Measurements from ENCODE around the gene ARHGEF11. TPM values are rescaled to one million over a fixed set of nuclear protein-coding genes. Genes with fewer than 3 reads are reported as not detected.

Gene ARHGEF11
- total RNA-seq, 1 donor from 2014 or later = 18.5 TPM

DNA sequence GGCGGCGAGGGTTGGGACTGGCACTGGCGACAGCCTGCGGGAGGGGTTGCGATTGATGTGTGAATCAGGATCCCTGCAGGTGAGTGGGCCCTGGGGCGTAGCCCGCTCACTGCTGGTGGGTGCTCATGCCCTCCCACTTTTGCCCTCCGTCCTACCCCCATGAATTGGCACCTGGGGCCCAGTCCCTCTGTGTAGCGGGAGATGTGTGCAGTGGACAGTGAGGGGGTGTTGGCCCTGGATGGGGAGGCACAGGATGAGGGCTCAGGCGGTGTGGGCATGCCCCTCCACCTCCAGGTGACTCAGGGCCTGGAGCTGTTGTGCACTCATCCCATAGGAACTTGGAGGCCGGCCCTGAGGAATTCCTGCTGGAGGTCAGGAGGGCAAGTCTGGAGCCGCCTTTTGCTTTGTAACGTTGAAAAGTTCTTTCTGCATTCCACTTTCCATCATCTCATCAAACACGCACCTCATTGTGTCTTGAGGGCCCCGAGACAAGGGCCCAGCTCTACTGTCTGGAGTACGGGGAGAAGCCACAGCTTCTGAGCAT, 149.0 kb downstream of the ARHGEF11 start:
- DNase-seq (ENCODE audit: low spot score) = peak; percentile 79

DNA sequence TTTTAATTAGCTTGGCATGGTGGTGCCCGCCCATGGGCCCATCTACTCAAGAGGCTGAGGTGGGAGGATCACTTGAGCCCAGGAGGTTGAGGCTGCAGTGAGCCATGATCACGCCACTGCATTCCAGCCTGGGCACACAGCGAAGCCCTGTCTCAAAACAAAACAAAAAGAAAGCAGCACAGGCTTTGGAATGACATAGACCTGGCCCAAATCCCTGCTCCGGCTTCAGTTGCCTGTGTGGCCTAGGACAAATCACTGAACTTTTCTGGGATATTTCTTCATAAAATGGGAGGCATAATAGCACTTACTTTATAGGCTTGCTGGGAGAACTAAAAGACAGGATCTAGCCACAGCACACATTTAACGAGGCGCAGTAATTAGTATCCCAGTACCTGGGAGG, 149.6 kb downstream of the ARHGEF11 start:
- DNase-seq (ENCODE audit: low spot score) = no peak

DNA sequence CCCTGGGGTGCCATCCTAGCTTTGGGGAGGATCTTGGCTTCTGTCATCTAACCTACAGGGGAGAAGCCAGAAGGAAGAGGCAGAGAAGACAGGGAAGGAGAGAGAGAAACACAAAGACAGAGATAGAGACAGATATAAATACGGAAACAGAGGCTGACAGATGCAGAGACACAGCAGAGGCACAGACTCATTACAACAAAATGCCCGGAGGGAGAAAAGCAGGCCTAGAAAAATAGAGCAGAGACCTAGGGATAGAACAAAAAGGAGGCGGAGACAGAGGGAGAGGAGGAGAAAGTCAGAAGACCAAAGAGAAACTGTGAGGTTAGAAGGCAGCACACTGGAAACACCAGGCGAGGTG, 150.1 kb downstream of the ARHGEF11 start:
- peak; percentile 52 for DNase-seq (ENCODE audit: low spot score)

DNA sequence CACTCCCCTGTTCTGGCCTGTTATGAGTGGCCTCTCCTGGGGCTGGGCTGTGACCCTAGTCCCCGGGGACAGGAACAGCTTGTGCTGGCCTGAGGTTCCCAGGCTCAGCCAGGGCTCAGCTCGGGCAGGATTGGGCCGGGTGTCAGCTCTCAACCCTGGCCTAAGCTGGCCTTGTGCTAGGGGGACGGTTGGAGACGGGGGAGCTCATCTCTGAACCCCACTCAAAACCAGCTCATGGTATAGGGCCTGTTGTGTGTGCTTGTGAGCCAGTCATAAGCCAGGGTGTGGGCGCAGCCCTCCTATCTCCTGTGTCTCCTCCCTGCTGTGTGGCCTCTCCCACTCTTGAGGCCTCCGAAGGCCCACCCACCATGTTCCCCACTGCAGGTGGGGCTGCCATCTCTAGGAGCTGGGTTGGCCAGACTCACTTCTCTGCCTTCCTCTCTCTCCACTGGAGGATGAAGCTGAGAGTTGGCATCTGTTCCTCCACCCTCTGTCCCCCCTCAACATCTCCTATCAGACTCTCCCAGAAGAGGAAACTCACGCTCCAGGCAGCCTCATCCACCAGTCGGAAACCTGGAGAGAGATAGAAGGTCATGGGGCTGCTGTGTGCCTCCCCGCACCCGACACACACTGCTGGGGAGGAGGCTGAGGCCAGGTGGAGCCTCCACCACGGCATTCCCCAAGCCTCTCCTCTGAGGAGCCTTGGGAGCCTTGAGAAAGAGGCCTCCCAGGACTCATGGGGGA, 150.7 kb downstream of the ARHGEF11 start:
- peak; percentile 84 for DNase-seq (ENCODE audit: low spot score)

DNA sequence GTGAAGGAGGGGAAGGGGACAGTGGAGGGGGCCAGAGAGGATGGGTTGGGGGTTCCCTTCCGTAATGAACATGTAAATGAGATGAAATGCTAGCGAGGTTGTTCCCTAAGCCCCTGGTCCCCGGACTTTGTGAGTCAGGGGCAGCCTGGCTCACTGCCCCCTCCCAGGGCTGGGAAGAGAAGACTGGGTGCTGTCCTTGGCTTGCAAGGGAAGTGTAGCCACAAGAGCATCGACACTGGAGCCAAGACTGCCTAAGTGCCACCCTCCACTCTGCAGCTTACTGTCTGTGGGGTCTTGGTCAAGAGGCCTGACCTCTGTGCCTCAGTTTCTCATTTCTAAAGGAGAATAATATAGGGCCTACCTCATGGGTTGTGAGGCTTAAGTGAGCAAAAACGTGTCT, 151.5 kb downstream of the ARHGEF11 start:
- DNase-seq (ENCODE audit: low spot score) = no peak

DNA sequence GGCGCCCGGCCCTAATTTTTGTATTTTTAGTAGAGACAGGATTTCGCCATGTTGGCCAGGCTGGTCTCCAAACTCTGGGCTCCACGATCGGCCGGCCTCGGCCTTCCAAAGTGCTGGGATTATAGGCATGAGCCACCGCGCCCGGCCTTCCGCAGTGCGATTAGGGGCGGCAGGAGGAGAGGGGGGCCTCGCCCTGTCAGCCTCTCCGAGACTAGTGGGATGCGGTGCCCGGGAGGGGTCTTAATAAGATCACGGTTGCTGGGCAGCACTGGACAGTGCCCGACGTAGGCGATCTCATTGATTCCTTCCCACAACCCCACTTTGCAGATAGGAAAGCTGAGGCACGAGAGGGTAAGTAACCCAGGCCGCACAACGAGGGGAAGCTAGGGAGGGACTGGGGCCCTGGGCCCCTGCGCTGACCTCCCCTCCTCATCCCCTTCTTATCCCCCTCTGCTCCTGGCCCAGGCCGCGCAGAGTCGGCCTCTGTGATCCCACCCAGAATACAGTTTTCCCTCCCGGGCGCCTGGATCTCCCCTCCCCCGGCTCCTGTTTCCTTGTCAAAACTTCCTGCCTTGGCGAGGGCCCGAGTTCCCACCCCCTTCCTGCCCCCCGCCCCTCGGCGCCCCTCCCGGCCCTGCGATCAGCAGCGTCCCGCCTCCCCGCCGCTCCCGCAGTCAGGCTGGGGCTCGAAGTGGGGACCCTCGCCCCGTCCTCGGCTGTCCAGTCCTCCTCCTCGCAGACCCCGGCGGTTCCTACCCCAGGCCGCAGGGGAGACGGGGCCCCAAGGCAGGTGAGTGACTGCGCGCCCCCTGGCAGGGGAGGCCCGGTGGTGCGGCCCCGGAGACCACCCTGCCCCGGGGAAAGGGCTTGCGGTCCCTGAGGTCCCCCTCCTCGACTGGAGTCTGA, 152.2 kb downstream of the ARHGEF11 start, which contains the start of gene PEAR1:
TSS of gene PEAR1 (plus strand) at position 671 of the 906 bp plus-strand sequence. CDS start 10,209 bp downstream, outside the sequence.
- DNase-seq (ENCODE audit: low spot score) = peak; percentile 82

DNA sequence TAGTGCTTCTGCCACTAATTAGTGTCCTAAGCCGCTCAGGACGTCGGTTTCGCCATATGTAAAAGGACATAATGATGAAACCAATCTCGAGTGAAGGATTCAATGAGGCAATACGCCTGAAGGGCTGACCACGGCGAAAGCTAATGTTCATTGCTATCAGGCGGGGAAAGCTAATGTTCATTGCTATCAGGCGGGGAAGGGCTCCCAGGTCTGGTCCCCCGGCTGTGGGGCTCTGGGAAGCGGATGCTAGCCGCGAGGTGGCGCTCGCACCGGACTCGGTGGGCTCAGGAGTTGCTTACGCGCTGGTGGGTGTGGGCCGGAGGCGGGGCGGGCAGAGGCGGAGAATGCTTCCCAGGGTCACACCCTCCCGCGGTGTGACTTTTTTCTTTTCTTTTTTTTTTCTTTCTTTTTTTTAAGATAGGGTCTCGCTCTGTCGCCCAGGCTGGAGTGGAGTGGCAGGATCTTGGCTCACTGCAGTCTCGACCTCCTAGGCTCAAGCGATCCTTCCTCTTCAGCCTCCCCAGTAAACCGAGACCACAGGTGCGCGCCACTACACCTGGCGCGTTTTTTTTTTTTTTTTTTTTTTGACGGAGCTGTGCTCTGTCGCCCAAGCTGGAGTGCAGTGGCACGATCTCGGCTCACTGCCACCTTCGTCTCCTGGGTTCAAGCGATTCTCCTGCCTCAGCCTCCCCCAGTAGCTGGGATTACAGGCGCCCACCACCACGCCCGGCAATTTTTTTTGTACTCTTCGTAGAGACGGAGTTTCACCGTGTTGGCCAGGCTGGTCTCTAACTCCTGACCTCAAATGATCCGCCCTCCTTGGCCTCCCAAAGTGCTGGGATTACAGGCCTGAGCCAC, 153.1 kb downstream of the ARHGEF11 start:
- peak; percentile 96 for DNase-seq (ENCODE audit: low spot score)

DNA sequence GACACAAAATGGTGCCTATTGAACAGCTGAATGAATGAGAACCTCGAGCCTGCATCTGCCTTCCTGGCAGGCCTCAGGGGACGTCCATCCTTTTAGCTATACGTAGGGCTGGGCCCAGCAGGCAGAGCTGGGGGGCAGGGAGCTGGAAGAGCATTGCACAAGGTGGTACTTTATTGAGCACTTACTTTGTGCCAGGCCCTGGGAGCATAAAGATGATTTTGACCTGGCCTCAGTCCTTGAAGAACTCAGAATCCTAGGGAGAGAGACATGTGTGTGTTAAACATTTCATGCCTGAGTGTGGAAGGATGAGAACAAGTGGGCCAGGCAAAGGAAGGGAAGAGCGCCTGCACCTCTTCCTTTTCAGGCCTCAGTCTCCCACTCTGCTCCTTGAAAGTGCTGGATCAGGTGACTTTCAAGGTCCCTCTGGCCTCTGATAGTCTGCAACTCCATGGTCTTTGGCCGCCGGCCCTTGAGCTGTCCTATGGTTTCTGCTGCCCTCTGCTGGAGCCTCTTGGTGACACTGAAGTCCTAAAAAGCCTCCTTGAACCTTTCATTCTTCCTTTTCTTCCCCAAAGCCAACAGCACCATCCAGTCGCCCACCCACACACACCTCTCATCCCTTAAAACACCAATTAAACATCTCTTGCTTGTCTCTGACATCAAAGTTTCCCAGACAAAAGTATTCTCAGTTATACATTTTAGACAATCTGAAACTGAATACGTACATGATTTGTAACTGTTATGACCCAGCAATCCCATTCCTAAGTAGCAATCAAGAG, 155.6 kb downstream of the ARHGEF11 start:
- DNase-seq (ENCODE audit: low spot score) = peak; percentile 88

DNA sequence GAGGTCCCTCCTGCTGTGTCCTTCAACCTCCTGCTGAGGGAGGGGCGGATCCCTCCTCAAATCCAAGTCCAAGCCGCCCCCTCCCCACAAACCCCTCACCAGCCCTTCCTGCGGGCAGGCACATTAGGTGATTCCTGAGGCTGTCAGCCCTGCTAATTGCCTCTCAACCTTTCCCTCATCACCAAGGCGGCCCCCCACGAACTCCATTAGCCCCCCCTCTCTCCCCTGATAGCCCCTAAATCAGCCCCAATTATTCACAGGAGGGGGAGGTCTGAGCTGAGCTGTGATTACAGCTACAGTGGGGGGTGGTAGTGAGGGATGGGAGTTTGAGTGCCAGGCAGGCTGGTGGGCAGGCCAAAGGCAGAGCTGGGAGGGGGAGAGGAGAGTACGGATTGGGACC, 157.8 kb downstream of the ARHGEF11 start:
- DNase-seq (ENCODE audit: low spot score) = no peak

DNA sequence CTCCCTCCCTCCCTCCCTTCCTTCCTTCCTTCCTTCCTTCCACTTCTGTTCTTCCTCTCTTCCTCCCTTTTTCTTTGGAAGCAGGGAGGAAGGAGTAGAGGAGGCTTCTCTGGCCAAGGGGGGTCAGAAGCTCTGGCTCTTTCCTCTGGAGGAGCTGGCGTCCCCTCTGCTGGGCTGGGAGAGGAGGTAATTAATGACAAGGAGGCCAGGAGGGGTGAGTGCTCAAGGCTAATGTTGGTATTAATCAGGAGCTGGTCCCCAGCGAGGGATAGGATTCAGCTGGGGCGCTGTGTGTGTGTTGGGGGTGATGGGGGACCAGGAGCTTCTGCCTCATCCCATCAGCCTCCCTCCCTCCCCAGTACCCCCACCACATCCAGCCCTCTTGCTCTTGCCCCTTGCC, 158.2 kb downstream of the ARHGEF11 start:
- DNase-seq (ENCODE audit: low spot score) = no peak

DNA sequence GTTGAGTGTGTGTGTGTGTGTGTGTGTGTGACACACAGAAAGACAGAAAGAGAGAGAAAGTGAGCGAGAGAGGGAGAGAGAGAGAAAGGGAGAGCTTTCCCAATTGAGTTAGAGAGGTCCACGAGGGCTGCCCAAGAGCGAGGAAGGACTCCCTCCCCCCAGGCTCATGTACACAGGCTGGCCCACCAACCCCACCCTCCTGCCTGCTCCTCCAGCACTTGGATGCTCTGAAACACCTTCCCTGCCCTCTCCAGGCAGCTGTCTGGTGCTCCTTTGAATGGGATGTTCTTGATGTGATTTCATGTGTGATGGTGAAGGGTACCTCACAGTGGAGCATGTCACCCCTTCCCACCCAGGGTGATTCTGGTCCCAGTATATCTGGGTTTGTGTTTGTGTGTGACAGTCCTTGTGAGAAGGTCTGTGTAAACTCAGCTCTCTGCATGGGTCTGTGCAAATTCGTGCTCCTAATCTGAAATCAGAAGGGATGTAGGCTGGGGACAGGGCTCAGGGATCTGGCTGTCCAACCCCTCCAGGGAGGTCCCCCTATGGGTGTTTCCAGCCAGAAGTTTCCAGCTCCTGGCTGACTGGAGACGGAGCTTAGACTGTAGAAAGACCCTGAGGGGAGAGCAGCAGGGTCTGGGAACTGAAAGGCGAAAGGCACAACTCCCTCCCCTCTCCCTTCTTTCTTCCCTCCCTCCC, 158.8 kb downstream of the ARHGEF11 start:
- DNase-seq (ENCODE audit: low spot score) = no peak

DNA sequence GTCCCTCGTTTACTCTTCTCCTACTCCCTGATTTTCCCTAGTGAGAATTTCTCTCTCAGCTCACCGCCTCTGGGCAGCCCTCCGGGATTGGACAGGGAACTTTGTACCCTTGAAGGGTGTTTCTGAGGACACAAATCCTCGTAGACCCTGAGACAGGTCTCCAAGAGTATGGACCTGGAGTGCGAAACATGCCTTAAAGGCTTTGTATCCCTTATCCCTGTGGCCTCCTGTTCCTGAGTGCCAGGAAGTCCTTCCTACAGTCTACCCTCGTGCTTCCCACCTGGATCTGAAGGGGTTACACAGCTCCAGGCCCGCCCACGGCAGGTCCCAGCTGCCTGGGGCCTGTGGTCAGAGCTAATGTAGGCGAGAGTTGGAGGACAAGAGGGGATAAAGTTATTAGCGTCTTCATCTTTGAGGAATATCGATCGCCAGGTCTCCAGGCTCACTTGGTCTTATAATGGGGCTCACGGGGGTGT, 159.6 kb downstream of the ARHGEF11 start:
- no peak for DNase-seq (ENCODE audit: low spot score)

DNA sequence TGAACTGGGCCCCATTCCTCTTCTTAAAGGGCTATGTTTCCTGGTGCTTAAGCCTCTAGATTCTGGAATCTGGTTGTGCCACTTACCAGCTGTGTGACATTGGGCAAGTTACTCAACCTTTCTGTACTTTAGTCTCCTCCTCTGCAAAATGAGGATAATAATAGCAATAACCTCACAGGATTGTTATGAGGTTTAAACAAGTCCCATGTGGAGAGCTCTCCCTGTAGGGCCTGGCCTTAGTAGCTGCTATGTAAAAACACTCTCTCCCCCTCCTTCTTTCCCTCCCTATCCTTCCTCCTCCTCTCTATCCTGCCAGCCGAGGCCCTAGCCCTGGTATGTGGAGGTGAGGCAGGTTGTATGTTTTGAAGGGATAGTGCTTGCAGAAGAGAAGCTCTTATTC, 160.2 kb downstream of the ARHGEF11 start:
- DNase-seq (ENCODE audit: low spot score) = no peak

Other genes starting within 250 kb of the ARHGEF11 start
- gene SH2D2A, start 228.9 kb downstream of the ARHGEF11 start, total RNA-seq (ENCODE audit: insufficient read depth, low replicate concordance) = 0.48 TPM
- gene INSRR, start 186.6 kb downstream of the ARHGEF11 start, total RNA-seq (ENCODE audit: insufficient read depth, low replicate concordance) = not detected
- not detected for gene NTRK1, start 184.9 kb downstream of the ARHGEF11 start, total RNA-seq (ENCODE audit: insufficient read depth, low replicate concordance)
- gene PEAR1, start 152.0 kb downstream of the ARHGEF11 start, total RNA-seq (ENCODE audit: insufficient read depth, low replicate concordance) = 1.9 TPM
- not detected for gene LRRC71, start 125.1 kb downstream of the ARHGEF11 start, total RNA-seq (ENCODE audit: insufficient read depth, low replicate concordance)
- not detected for gene ETV3L, start 54.1 kb upstream of the ARHGEF11 start, total RNA-seq (ENCODE audit: insufficient read depth, low replicate concordance)
- 61.6 TPM for gene ETV3, start 92.7 kb upstream of the ARHGEF11 start, total RNA-seq (ENCODE audit: insufficient read depth, low replicate concordance)